Activated CD8-positive, alpha-beta memory T cell treated with anti-CD3 and anti-CD28 coated beads, Interleukin-2, amount 50 U/mL, for 48 hours (primary cell): ENCODE measurements around the gene ZNF594.
"Not testable (repeated sequence)": the region's sequence is repeated elsewhere in the genome, so short reads cannot be mapped to it uniquely, and the experiment has no call there.

Source experiments
- DNase-seq: peaks from one replicate; pipeline ENCODE4 v3.0.0-alpha.2; 2020

Gene ZNF594

GRCh38 chr17:5200360-5200759 is 8.7 kb upstream of the ZNF594 start:
- DNase-seq, result no peak

GRCh38 chr17:5198472-5198871 is 6.8 kb upstream of the ZNF594 start:
- no peak for DNase-seq

- DNase-seq, result no peak
These were observed 2.7 kb upstream of the ZNF594 start for GRCh38 chr17:5194346-5194745.

GRCh38 chr17:5184288-5184687 is 7.4 kb downstream of the ZNF594 start:
- DNase-seq, result no peak

- DNase-seq, result no peak
These were observed 8.3 kb downstream of the ZNF594 start for GRCh38 chr17:5183410-5183793.

GRCh38 chr17:5182597-5183409 is 8.9 kb downstream of the ZNF594 start:
- no peak for DNase-seq

GRCh38 chr17:5181509-5182305 is 10.0 kb downstream of the ZNF594 start:
- no peak for DNase-seq

GRCh38 chr17:5179003-5179402 is 12.7 kb downstream of the ZNF594 start:
- DNase-seq, result no peak

- not testable (repeated sequence) for DNase-seq
These were observed 16.6 kb downstream of the ZNF594 start for GRCh38 chr17:5175027-5175426.

- DNase-seq, result not testable (repeated sequence)
These were observed 25.7 kb downstream of the ZNF594 start for GRCh38 chr17:5165791-5166564.

- DNase-seq, result no peak
These were observed 27.2 kb downstream of the ZNF594 start for GRCh38 chr17:5164436-5164835.

GRCh38 chr17:5161793-5162192 is 29.9 kb downstream of the ZNF594 start:
- DNase-seq, result not testable (repeated sequence)

GRCh38 chr17:5160702-5161101 is 31.0 kb downstream of the ZNF594 start:
- not testable (repeated sequence) for DNase-seq

GRCh38 chr17:5146122-5146521 is 45.5 kb downstream of the ZNF594 start:
- DNase-seq, result not testable (repeated sequence)

- DNase-seq, result not testable (repeated sequence)
These were observed 48.8 kb downstream of the ZNF594 start for GRCh38 chr17:5142877-5143276.

GRCh38 chr17:5139458-5139732 is 52.3 kb downstream of the ZNF594 start:
- no peak for DNase-seq

GRCh38 chr17:5138616-5139457 is 52.8 kb downstream of the ZNF594 start:
- no peak for DNase-seq

GRCh38 chr17:5138198-5138544 is 53.5 kb downstream of the ZNF594 start:
- DNase-seq, result not testable (repeated sequence)

- DNase-seq, result not testable (repeated sequence)
These were observed 54.0 kb downstream of the ZNF594 start for GRCh38 chr17:5137511-5138197.

- DNase-seq, result not testable (repeated sequence)
These were observed 54.9 kb downstream of the ZNF594 start for GRCh38 chr17:5136580-5137412.
